Measurements from ENCODE around the gene CAMK2D.

The CAMK2D gene

DNA sequence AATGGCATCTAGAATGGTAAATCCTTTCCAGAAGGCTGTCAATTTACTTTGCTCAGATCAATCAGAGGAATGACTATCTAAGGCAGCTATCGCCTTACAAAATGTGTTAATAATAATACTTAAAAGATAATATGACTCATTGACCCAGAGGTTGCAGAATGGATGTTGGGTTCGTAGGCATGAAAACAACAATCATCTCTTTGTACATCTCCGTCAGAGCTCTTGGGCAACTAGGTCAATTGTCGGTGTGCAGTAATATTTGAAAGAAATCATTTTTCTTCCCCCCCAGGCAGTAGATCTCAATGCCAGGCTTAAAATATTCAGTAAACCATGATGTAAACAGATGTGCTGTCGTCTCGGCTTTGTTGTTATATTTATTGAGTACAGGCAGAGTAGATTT lies 165.1 kb downstream of the CAMK2D start:
- DNase-seq = no peak

DNA sequence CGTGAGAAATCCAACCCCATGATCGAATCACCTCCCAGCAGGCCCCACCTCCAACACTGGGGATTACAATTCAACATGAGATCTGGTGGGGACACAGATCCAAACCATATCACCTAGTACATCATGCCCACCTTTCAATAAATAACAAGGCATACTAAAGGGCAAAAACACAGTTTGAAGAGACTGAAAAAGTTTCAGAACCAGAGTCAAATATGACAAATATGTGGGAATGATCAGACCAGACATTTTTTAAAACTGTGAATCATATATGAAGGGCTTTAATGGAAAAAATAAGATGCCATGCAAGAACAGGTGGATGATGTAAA lies 167.3 kb downstream of the CAMK2D start:
- no peak for DNase-seq

DNA sequence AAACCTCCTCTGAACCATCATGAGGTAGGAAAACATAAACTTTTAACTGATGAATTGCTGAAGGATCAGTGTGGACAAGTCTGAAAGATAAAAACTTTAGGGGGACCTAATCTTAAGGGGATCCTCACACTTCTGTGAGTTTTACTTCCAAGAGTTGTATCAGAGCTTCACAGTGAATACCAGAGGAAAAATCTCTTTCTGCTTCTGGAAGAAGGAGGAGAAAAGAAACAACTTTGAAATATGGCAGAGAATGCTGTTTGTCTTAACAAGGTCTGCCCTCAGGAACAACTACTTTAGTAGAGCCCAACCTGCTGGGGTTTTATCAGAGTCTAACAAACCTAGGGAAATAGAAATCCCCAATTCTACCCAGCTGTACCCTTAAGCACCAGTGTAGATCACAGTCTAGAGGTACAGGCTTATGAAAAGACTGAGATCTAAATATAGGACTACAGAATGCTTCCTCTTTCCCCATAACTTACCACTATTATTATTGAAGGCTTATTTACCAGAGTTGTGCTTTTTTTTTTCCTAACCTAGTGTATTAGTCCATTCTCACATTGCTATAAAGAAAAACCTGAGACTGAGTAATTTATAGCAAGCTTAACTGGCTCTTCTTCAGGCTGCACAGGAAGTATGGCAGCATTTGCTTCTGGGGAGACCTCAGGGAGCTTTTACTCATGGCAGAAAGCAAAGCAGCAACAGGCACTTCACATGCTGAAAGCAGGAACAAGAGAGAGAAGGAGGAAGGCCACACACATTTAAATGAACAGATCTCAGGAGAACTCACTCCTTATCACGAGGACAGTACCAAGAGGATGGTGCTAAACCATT lies 167.9 kb downstream of the CAMK2D start:
- no peak for DNase-seq

DNA sequence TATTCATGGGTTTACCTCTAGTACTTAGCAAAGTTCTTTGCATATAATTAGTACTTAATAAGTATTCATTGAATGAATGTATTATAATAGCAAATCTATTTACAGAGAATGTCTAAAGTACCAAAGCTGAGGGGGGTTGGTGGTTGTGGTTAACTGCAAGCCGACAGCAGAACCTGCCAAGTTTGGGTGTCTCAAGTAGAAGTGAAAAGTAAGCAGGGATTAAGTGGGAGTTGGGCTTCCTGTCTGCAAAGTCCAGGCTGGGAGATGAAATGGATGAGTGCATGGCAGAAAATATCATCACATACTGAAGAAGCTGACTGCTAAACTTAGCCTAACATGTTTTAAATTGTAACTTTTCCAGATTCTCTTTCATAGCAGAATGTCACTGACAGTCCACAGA lies 169.6 kb downstream of the CAMK2D start:
- no peak for DNase-seq

DNA sequence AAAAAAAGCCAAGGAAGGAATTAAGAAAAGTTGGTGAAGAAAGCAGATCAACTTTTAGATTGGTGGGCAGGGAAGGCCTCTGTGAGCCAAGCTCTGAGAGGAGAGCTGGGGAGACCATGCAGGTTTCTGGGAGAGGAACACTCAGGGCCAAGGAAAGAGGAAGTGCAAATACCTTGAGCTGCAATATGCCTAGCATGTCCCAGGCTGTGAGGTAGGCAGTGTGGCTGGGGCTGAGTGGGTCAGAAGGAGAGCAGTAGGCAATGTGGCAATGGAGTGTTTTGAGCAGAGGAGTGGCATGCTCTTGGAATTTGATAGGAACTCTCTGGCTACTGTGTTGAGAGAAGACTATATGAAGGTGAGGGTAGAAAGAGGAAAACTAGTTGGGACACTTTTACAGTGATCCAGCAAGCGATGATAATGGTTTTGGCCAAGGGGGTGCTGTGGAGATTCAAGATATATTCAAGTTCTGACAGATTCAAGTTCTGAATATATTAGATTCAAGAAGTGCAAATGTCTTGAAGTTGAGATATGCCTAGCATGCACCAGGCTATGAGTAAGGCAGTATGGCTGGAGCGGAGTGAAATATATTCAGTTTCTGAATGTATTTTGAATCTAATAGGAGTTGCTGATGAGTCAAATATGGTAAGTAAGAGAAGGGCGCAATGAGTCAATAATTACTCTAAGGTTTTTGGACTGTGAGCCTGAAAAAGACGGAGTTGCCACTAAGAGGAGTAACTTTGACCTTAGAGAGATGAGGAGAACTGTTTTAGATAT lies 172.5 kb downstream of the CAMK2D start:
- DNase-seq = no peak

DNA sequence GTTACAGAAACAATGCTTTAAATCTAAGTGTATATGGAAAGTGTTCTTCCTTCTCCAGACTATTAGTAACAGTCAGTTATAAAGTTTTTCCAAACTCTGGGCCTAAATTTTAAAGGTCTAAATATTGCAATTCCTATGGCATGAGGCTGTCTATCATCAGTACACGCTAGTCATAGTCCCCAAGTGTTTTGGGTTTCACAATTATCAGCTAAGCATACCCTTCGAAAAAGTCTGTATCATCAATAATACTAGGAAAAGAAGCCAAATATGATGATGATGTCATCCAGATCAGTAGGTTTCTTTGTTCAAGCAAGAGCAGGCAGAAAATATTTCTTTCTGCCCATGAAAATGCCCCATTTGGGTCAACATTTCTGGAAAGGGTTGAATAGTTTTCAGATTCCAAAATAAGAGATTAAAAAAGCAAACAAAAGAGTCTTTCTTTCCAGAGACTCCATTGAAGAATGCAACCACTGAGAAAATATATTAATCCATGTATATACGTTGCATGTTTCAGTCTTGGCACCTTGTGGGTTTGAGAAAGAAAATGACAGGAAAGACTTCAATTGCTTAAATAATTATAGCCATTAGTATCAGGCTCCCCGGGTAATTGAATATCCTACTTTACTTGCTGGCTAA lies 173.8 kb downstream of the CAMK2D start:
- no peak for DNase-seq

DNA sequence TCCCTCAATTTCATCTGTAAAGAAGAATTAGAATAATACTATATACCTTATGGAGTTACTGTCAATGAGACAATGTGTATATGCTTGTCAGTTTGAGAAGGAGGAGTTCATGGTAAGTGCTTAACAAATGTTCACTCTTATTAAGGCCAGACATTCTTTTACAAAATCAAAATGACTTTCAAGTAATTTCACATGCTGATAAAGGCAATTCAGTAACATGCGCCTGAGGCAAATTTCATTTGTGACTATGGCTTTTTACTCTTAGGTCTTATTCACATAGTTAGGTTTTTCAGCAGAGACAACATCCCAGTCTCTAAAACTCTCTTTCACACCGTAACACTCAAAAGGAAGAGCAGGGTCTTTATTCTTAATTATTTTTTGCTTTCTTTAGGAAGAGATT lies 174.4 kb downstream of the CAMK2D start:
- no peak for DNase-seq

DNA sequence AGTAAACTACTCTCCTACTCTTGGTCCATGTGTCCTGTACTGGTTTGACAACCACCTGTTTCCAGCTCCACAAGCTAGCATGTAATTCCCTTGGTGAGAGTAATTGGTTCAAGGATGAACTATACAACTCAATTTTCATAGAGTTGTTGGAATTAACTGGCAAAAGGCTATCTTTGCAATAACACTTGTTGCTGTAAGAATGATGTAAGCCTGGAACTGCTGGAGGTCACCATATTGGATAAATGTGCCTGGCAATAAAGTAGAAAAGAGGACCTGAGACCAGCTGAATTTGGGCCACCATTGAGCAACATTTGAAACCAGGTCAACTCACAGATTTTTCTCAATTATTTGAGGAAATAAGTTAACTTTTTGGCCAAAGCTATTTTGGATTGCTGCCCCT lies 175.5 kb downstream of the CAMK2D start:
- DNase-seq = no peak

DNA sequence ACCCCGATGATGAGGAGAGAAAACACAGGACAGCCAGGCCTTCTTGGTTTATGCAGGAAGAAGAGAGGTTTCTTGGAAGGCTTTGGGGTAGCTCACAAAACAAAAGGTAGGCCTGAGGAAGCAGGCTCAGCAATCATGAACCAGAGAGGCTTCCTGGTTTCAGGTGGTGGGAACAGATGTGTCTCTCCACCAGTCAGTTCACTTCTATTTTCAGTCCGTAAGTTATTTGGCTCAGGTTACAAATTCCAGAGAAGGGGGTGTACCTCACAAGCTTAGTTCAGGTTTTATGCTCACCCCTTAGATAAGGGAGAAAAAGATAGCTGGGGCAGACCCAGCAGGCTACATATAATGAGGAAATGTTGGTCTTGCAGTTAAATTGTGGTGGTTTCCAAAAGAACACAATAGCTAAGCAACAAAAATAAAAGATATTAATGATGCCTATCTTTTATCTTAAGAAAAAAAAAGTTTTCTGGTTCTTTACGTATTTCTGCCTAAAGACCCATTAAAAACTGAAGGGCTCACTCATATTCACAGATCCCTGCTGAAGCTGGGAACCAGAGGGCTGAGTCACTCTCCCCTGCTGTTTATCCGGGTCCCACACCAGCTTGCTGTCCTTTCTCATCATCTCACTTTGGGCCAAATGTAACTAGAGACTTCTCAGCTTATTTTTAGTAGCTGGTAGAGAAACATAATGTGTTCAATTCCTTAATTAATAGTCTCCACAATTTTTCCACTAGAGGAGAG lies 177.0 kb downstream of the CAMK2D start:
- peak; percentile 0 for DNase-seq

DNA sequence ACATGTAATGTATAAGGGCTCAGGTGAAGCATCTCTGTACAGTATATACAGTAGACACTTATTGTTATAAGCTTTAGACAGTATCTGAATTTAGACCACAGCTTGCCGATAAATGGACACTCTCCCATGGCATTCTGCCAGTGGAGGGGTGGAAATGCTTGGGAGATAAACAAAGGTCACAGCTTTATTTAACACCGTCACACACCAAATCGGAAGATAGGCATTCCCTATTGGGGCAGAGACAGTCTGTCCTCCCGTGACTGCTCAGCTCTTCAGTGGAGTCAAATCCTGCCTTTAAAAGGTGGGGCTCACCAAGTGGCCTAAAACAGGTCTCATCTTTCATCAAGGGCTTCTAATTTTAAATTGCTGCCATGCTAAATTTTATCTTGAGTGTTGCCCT lies 178.8 kb downstream of the CAMK2D start:
- DNase-seq = no peak

DNA sequence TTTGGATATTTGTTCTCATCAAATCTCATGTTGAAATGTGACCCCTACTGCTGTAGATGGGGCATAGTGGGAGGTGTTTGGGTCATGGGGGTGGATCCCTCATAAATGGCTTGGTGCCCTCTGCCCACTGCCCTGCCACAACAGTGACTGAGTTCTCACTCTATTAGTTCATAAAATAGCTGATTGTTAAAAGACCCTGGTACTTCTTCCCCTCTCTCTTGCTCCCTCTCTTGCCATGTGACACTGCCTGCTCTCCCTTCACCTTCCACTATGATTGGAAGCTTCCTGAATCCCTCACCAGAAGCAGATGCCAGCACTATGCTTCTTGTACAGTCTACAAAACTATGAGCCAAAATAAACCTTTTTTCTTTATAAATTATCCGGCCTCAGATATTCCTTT lies 182.2 kb downstream of the CAMK2D start:
- no peak for DNase-seq

DNA sequence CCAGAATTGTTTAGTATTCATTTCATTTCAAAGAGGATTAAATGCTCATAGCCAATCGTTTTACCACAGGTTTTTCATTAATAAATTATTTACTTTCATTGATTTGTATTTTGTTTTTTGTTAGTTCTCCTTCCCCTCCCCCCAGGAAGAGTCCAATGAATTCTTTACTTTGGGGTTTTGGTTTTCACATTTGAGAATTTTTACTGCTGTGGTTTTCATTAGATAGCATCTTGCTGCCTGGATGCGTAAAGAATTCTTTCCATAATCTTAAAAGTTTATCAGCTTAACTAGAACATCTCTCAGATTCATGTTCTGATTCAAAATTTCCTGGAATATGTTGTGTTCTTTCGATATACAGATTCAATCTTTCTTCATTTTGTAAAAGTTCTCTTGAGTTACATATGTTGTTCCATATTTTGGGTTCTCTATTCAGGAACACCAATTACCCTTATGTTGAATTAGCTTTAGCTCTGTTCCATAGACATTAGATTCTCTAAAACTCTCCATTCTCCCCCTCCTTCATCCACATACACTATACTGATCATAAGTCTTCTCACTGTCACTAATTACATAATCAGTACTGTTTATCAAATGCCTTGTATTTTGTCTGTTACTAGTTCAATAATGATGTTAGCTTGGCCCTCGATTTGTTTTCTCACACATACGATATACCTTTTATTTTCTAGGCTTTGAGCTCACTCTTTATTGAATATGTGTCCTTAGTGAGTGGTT lies 184.4 kb downstream of the CAMK2D start:
- DNase-seq = no peak

DNA sequence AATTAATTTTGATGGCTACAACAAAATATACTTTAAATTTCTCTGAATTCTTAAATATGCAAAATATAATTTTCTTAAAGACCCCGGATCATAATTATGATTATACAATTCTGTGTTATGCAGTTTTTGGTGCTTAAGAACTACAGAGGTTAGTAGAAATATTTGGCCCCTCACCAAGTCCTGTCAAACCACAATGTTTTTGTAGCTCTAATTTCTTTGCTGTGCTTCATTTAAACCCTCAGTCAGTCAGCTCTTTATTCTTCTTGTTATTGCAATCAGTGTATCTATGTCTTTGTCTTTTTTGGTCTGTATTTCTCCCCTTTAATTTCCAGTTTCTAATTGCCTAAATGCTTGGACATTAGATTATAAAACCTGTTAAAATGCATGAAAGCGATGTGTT lies 186.1 kb downstream of the CAMK2D start:
- DNase-seq = no peak

DNA sequence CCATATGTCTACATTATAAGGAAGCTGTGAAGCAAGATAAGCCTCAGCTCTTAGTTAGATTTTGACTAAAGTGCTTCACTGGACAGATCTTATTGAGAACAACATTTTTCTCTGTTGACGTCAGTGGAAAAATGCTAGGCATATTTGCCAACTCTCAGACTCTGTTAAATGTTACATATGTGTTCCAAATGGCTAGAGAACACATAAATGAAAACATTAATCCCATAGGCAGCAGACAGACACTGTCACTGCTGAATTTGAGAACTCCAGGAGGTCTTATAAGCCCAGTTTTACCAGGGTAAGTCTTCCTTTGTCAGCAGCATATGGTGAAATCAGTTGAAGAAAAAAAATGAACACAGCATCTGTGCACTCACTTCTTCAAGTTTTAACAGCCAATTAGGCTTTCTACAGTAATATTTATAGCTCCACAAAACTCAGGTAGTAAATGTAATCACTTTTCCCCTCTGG lies 186.9 kb downstream of the CAMK2D start:
- no peak for DNase-seq

DNA sequence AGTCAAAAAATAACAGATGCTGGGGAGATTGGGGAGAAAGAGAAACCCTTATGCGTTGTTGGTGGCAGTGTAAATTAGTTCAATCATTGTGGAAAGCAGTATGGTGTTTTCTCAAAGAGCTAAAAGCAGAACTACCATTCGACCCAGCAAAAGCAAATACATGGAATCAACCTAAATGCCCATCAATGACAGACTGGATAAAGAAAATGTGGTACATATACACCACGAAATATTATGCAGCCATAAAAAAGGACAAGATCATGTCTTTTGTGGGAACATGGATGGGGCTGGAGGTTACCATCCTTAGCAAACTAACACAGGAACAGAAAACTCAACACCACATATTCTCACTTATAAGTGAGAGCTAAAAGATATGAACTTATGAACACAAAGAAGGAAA lies 188.9 kb downstream of the CAMK2D start:
- no peak for DNase-seq

DNA sequence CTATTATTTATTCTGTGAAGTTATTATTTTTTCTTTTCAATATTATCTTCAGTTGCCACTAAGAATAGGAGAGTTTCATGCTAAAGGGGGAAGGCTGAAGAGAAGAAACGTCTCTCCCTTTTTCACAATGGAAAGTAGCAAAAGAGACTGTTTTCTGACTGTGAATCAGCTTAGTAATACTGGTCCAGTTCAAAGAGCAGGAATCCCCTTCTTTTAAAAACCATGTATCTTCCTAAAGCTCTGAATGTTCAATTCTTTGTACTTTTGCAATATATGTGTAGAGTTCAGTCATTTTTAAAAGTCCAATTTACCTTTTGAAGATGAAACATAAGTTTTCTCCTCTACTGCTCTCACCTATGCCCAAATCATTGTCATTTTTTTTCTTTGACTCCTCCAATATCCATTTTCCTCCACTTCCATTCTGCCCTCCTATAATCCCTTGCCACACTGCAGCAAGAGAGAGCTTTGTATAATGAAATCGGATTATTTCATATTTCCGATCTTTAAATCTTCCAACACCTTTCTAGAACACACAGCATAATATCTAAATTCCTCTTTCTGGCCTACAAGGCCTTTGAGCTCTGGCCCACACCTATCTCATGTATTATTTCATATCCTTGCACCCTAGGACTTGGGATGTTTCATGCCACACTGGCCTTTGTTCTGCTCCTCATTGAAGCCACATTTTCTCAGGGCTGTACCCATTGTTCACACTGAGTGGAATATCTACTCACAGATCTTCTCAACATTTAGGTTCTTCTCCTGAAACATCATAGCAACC lies 195.3 kb downstream of the CAMK2D start:
- no peak for DNase-seq

DNA sequence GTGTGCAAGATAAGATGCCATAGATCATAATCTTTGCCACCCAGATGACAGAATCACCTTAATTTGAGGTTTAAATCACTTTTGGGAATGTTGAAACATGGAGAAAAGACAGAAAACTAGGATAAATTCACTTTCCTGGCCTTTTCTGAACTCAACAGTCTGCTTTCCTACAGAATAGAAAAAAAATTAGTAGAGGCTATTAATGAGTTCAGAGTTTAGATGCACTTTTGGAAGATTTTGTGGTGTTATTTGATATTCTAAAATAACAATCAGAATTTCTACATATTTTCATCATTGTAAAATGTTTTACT lies 195.9 kb downstream of the CAMK2D start:
- DNase-seq = no peak

DNA sequence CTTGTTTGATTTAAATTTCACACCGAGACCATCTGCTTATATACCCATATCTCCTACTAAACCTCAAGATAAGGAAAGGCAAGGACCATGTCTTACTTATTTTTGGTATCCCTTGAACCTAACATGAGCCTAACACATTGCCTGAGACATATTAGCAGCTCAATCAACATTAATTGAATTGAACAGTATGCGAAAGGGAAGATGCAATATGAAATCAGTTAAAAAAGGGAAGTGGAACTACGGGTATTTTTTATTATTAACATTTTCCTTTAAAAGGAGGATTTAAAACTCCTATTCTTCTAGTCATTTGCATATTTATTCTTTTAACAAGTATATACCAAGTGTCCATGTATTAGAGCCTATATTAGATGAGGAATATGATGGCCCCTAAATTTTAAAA lies 197.0 kb downstream of the CAMK2D start:
- DNase-seq = no peak

DNA sequence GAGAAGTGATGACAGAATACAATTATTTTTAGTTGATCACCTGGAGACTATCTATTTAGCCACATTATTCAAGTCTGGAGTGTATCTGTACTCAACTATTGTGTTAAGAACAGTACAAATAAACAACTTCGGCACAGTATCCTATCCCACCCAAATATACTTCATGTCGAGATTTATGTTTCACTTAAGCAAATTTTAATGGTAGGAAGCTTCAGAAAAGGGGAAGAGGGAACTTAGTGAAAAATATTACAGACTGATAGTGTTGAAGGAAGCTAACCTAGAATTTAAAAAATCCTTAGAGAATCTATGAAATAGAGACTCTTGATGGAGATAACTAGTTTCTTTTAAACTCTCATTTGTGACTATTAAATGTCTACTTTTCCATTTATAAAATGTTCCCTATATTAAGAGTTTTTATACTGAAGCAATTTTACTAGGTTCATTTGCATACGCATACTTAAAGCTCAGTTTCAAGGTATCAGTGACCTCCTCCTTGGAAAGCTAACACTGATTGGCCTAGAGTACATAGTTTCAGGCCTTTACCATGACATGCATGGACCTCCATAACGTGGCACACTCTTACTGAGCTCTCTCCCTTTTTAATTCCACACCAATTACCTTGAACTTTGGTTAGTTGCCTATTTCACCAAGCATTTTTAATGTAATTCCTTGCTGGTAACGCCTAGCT lies 197.7 kb downstream of the CAMK2D start:
- DNase-seq = no peak

DNA sequence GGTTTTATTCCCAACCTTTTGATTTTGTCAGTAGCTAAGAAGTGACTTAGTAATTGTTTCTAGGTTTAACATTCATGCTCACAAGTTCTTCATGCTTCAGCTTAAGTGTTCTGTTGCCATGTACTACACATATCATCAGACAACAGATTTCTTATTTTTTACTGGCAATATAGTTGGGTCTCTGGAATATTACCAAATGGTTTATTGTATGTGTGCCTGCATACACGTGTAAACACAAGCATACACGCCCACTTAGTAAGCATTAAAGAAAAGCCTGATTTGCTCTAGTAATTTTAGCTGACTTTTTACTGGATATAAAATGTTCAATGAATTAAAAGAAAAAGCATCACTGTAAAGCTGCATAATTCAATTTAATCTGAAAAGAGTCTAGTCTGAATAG lies 199.8 kb downstream of the CAMK2D start:
- DNase-seq = no peak

DNA sequence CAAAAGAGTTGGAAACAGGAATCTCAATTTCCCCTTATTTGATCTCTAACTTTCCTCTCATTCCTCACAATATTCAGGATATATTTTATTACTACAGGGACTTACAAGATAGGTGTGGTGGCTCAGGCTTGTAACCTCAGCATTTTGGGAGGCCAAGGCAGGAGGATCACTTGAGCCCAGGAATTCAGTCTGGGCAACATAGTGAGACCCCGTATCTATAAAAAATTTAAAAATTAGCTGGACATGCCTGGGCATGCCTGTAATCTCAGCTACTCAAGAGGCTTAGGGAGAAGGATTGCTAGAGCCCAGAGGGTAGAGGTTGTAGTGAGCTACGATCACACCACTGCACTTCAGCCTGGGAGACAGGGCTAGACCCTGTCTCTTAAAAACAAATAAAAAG lies 200.4 kb downstream of the CAMK2D start:
- DNase-seq = no peak
